Thyroid gland (tissue), 4 donors: ENCODE results near the gene NDUFAF8. TPM values are rescaled to one million over a fixed set of nuclear protein-coding genes. Genes with fewer than 3 reads are reported as not detected.

Experiments used
- DNase-seq, 2 donors: peaks; one replicate each; pipeline ENCODE4 v3.0.0-alpha.2; 2019
- H3K27ac ChIP-seq, 3 donors: fragments of 200-600 bp; sonication (generic); 1 replicate in 2 of 3; 2 replicates in 1 of 3; pipeline ENCODE4 v1.5.1; 2016 to 2019; ENCODE audit warnings: mild to moderate bottlenecking in 1 of 3, moderate library complexity in 1 of 3
- H3K27me3 ChIP-seq: fragments of 200-600 bp; sonication (generic); one replicate; pipeline ENCODE4 v1.5.1; 2019
- H3K36me3 ChIP-seq, 2 donors: fragments of 200-600 bp; sonication (generic); one replicate each; pipeline ENCODE4 v1.5.1; 2016 to 2019
- H3K4me1 ChIP-seq, 2 donors: fragments of 200-600 bp; sonication (generic); one replicate each; pipeline ENCODE4 v1.5.1; 2017 to 2019
- H3K4me3 ChIP-seq, 3 donors: fragments of 200-600 bp; sonication (generic); replicated peaks in 1 of 3; 1 replicate in 2 of 3; 2 replicates in 1 of 3; pipeline ENCODE4 v1.5.1; 2016; ENCODE audit warnings: mild to moderate bottlenecking in 1 of 3
- H3K9me3 ChIP-seq: fragments of 200-600 bp; sonication (generic); one replicate; pipeline ENCODE4 v1.5.1; 2017
- POLR2A ChIP-seq, 2 donors: fragments of 450-650 bp; IDR thresholded peaks; one replicate each; pipeline ENCODE4 v1.6.1; 2017; ENCODE audit warnings: antibody characterized with exemption in 2 of 2, mild to moderate bottlenecking in 2 of 2, moderate library complexity in 1 of 2
- WGBS, 2 donors: methylation state at CpG; one replicate each; pipeline ENCODE4 v1.1.5; 2017; 5-methylcytosine and 5-hydroxymethylcytosine counted together
- intact Hi-C: fragments of 100-400 bp; cut with DNase I; formaldehyde crosslinking; loops from one replicate; pipeline ENCODE4 v1.15.1; 2023
- total RNA-seq, 4 donors: library from RNA; depleted of rRNA; stranded (reverse); fragments of >200 nt; gene quantifications; one replicate each; pipeline ENCODE4 v1.2.3, GENCODE V29; 2016
- TF ChIP-seq, protein P1 (sequence below), 6 experiments: fragments of 200-600 bp in 3 of 6; fragments of 450-650 bp in 3 of 6; sonication (generic) in 3 of 6; IDR thresholded peaks; one replicate each; pipeline ENCODE4 v1.5.1; 2016 to 2019; ENCODE audit warnings: antibody characterized with exemption in 6 of 6, mild to moderate bottlenecking in 2 of 6, inconsistent platforms in 1 of 6, moderate library complexity in 1 of 6

The NDUFAF8 gene
- total RNA-seq, 4 donors from 2014 or later = 17.0 to 107 (median 53.7) TPM

- H3K4me1 ChIP-seq = no peaks in the 10 kb centered on the region
- intact Hi-C loops = no loop called here
- H3K4me3 ChIP-seq = no peak overlapping the region
- no peak overlapping the region for H3K27ac ChIP-seq
- H3K9me3 ChIP-seq = no peaks in the 10 kb centered on the region
- no peaks in the 10 kb centered on the region for H3K27me3 ChIP-seq
- no peaks in the 10 kb centered on the region for H3K36me3 ChIP-seq
- DNase-seq = no peak
- no peak for TF ChIP-seq POLR2A (IDR thresholded peaks at IDR 0.05)
- TF ChIP-seq, protein P1, sequence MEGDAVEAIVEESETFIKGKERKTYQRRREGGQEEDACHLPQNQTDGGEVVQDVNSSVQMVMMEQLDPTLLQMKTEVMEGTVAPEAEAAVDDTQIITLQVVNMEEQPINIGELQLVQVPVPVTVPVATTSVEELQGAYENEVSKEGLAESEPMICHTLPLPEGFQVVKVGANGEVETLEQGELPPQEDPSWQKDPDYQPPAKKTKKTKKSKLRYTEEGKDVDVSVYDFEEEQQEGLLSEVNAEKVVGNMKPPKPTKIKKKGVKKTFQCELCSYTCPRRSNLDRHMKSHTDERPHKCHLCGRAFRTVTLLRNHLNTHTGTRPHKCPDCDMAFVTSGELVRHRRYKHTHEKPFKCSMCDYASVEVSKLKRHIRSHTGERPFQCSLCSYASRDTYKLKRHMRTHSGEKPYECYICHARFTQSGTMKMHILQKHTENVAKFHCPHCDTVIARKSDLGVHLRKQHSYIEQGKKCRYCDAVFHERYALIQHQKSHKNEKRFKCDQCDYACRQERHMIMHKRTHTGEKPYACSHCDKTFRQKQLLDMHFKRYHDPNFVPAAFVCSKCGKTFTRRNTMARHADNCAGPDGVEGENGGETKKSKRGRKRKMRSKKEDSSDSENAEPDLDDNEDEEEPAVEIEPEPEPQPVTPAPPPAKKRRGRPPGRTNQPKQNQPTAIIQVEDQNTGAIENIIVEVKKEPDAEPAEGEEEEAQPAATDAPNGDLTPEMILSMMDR (IDR thresholded peaks at IDR 0.05) = no peak
- WGBS, 2 donors = 92 to 93% methylated on average over 10 to 26 of the region's 37 CpGs
Observed at GRCh38 chr17:81194941-81195901, 43.9 kb upstream of the NDUFAF8 start.

GRCh38 chr17:81195941-81196495 lies 43.1 kb upstream of the NDUFAF8 start:
- 82% methylated on average over 3 of the region's 14 CpGs; no CpG with 5 or more reads in 1 of the 2 donors for WGBS, 2 donors
- Histone ChIP-seq H3K27ac (no peak overlapping the region), H3K4me1 (no peaks in the 10 kb centered on the region), H3K36me3 (no peaks in the 10 kb centered on the region), H3K4me3 (no peak overlapping the region), H3K27me3 (no peaks in the 10 kb centered on the region), H3K9me3 (no peaks in the 10 kb centered on the region)
- no peak for TF ChIP-seq POLR2A (IDR thresholded peaks at IDR 0.05)
- TF ChIP-seq, protein P1 (IDR thresholded peaks at IDR 0.05) = no peak
- intact Hi-C loops = no loop called here
- no peak for DNase-seq

DNA sequence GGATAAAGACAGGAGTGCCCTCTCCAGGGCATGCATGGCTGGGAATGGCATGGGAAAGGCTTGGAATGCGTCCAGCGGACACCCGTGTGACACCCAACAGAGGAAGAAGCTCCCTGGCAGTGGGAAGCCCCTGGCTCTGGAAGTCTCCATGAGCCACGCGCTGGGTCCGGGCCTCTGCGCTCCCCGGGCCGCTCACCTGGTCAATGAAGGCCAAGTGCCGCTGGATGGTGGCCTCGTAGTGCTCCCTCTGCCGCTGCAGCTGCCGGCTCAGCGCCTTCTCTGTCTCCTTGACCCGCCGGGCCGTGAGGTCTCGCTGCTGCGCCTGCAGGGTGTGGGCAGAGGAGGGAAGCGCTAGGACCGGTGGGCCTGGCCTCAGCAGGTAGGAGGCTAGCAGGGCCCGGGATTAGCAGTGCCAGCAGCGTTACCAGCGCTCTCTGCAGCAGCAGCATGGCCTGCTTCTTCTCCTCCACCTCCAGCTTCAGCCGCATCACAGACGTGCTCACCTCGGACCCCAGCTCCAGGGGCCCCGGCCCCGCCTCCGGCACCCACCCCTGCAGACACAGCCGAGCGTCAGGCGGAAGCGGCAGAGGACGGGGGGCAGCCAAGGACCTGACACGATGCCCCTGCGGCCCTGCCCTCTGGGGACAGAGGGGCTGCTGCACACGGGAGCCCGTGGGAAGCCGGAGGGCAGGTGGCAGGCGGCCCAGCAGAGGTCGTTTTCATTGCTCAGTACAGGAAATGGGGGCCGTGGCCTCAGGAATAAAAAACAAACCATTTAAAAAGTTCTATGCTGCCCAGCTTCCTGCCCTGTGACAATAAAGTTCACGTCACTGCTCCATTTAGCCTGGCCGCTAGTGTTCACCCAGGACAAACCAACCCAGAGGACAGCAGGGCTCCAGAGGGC lies 42.4 kb upstream of the NDUFAF8 start:
- TF ChIP-seq, protein P1 (IDR thresholded peaks at IDR 0.05) = no peak
- no peak for TF ChIP-seq POLR2A (IDR thresholded peaks at IDR 0.05)
- H3K36me3 ChIP-seq = no peaks in the 10 kb centered on the region
- H3K9me3 ChIP-seq = no peaks in the 10 kb centered on the region
- no peaks in the 10 kb centered on the region for H3K4me1 ChIP-seq
- H3K27ac ChIP-seq = no peak overlapping the region
- no peaks in the 10 kb centered on the region for H3K27me3 ChIP-seq
- H3K4me3 ChIP-seq = no peak overlapping the region
- 81 to 91% methylated on average over 31 to 33 of the region's 45 CpGs for WGBS, 2 donors
- DNase-seq = no peak
- intact Hi-C loops = no loop called here

DNA sequence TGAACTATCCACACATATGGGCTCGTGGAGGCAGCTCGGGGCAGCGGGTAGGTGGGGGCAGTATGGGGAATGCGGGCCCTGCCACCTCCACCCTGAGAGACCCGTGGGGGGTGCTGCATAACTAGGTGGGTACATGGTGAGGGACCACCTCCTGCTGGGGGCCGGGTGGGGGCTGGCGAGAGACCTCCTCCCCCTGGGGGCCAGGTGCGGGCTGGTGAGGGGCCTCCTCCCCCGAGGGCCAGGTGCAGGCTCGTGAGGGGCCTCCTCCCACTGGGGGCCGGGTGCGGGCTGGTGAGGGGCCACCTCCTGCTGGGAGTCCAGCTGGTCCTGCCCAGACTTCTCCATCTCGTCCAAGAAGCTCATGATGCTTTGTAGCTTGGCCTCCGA lies 41.7 kb upstream of the NDUFAF8 start:
- no peak overlapping the region for H3K27ac ChIP-seq
- no peak for TF ChIP-seq POLR2A (IDR thresholded peaks at IDR 0.05)
- TF ChIP-seq, protein P1 (IDR thresholded peaks at IDR 0.05) = no peak
- no peaks in the 10 kb centered on the region for H3K27me3 ChIP-seq
- 85 to 91% methylated on average over 7 to 9 of the region's 14 CpGs for WGBS, 2 donors
- no peaks in the 10 kb centered on the region for H3K4me1 ChIP-seq
- intact Hi-C loops = no loop called here
- DNase-seq = no peak
- no peaks in the 10 kb centered on the region for H3K36me3 ChIP-seq
- no peak overlapping the region for H3K4me3 ChIP-seq
- no peaks in the 10 kb centered on the region for H3K9me3 ChIP-seq
